Hepatocyte (in vitro differentiated cells): ENCODE measurements around the gene CCDC148. TPM values are rescaled to one million over a fixed set of nuclear protein-coding genes. Genes with fewer than 3 reads are reported as not detected.

Experiments used
- DNase-seq: peaks from one replicate; pipeline ENCODE4 v3.0.0-alpha.2; 2016; ENCODE audit warnings: low spot score
- H2AFZ ChIP-seq: fragments of 200-600 bp; sonication (generic); 2 replicates; pipeline ENCODE4 v1.6.0; 2016; ENCODE audit warnings: antibody characterized with exemption, mild to moderate bottlenecking
- H3K27ac ChIP-seq: fragments of 200-600 bp; sonication (generic); 2 replicates; pipeline ENCODE4 v1.5.1; 2016; ENCODE audit warnings: mild to moderate bottlenecking
- H3K27me3 ChIP-seq: fragments of 200-600 bp; sonication (generic); 2 replicates; pipeline ENCODE4 v1.6.1; 2016
- H3K36me3 ChIP-seq: fragments of 200-600 bp; sonication (generic); replicated peaks from 2 replicates; pipeline ENCODE4 v1.5.1; 2016; ENCODE audit warnings: low read depth; ENCODE audit not compliant: insufficient read depth
- H3K4me1 ChIP-seq: fragments of 200-600 bp; sonication (generic); 2 replicates; pipeline ENCODE4 v1.5.1; 2016; ENCODE audit warnings: mild to moderate bottlenecking, moderate library complexity; ENCODE audit not compliant: insufficient read depth
- H3K4me2 ChIP-seq: fragments of 200-600 bp; sonication (generic); 2 replicates; pipeline ENCODE4 v1.6.0; 2016
- H3K4me3 ChIP-seq: fragments of 200-600 bp; sonication (generic); 2 replicates; pipeline ENCODE4 v1.5.1; 2016; ENCODE audit warnings: mild to moderate bottlenecking
- H3K79me2 ChIP-seq: fragments of 200-600 bp; sonication (generic); 2 replicates; pipeline ENCODE4 v1.6.0; 2017; ENCODE audit warnings: mild to moderate bottlenecking
- H3K9me2 ChIP-seq: fragments of 200-600 bp; sonication (generic); replicated peaks from 2 replicates; pipeline ENCODE4 v1.6.0; 2017; ENCODE audit warnings: mild to moderate bottlenecking; ENCODE audit not compliant: insufficient read depth
- H3K9me3 ChIP-seq: fragments of 200-600 bp; sonication (generic); 2 replicates; pipeline ENCODE4 v1.5.1; 2016; ENCODE audit warnings: low read depth, mild to moderate bottlenecking
- H4K20me1 ChIP-seq: fragments of 200-600 bp; sonication (generic); 2 replicates; pipeline ENCODE4 v1.6.0; 2016; ENCODE audit warnings: mild to moderate bottlenecking; ENCODE audit not compliant: insufficient read depth, poor library complexity, severe bottlenecking
- CTCF ChIP-seq: fragments of 200-600 bp; sonication (generic); IDR thresholded peaks from 2 replicates; pipeline ENCODE4 v1.5.1; 2016; ENCODE audit warnings: antibody characterized with exemption, mild to moderate bottlenecking; ENCODE audit not compliant: poor library complexity
- EZH2 ChIP-seq: fragments of 200-600 bp; sonication (generic); IDR thresholded peaks from 2 replicates; pipeline ENCODE4 v1.6.1; 2016; ENCODE audit warnings: antibody characterized with exemption, mild to moderate bottlenecking, borderline replicate concordance
- EZH2phosphoT487 ChIP-seq: fragments of 200-600 bp; sonication (generic); IDR thresholded peaks from one replicate; pipeline ENCODE4 v1.6.1; 2018; ENCODE audit warnings: antibody characterized with exemption, mild to moderate bottlenecking, low read depth, moderate library complexity; ENCODE audit not compliant: unreplicated experiment, severe bottlenecking
- WGBS: methylation state at CpG from one replicate; pipeline ENCODE4 v1.1.6; 2016; ENCODE audit warnings: low lambda C conversion rate; ENCODE audit errors: missing lambda C conversion rate; 5-methylcytosine and 5-hydroxymethylcytosine counted together
- polyA plus RNA-seq: library from polyadenylated mRNA; unstranded; fragments of >200 nt; fragmentation: Nextera tagmentation; extraction: Ambion mirVana; gene quantifications from 2 replicates; pipeline ENCODE4 v1.2.1, GENCODE V29; 2016
- total RNA-seq: library from RNA; depleted of rRNA; stranded (reverse); fragments of >200 nt; gene quantifications from 2 replicates; pipeline ENCODE4 v1.2.3, GENCODE V29; 2014

Gene CCDC148
- total and polyA plus RNA-seq, 2 experiments from 2014 or later, result 0.62 to 2.2 TPM

- DNase-seq, result no peak
- 91% methylated on average over 2 of the region's 2 CpGs for whole genome bisulfite sequencing
Measured at GRCh38 chr2:158305501-158305900, 151.1 kb downstream of the CCDC148 start.

GRCh38 chr2:158300394-158300793 is 156.2 kb downstream of the CCDC148 start:
- Histone ChIP-seq H3K27me3 (no peaks in the 10 kb centered on the region), H4K20me1 (no peaks in the 10 kb centered on the region), H3K36me3 (no peaks in the 10 kb centered on the region), H3K9me3 (no peaks in the 10 kb centered on the region), H3K9me2 (no peaks in the 10 kb centered on the region), H3K4me2 (no peak overlapping the region), H2AFZ (no peak overlapping the region), H3K79me2 (no peaks in the 10 kb centered on the region), H3K4me3 (no peak overlapping the region), H3K4me1 (no peaks in the 10 kb centered on the region), H3K27ac (no peak overlapping the region)
- no peak for DNase-seq
- TF ChIP-seq EZH2 (no peak), CTCF (no peak), EZH2phosphoT487 (no peak)
- WGBS, result 83% methylated on average over 2 of the region's 2 CpGs

More at GRCh38 chr2:158305501-158305900, 151.1 kb downstream of the CCDC148 start:
- Histone ChIP-seq H3K79me2 (no peaks in the 10 kb centered on the region), H3K9me3 (no peaks in the 10 kb centered on the region), H2AFZ (no peak overlapping the region), H3K27ac (no peak overlapping the region), H3K27me3 (no peaks in the 10 kb centered on the region), H3K36me3 (no peaks in the 10 kb centered on the region), H3K4me2 (no peak overlapping the region), H3K9me2 (no peaks in the 10 kb centered on the region), H3K4me1 (no peaks in the 10 kb centered on the region), H3K4me3 (no peak overlapping the region), H4K20me1 (no peaks in the 10 kb centered on the region)
- TF ChIP-seq CTCF (no peak), EZH2phosphoT487 (no peak), EZH2 (no peak)

GRCh38 chr2:158297606-158298005 is 158.9 kb downstream of the CCDC148 start:
- Histone ChIP-seq H3K4me1 (no peaks in the 10 kb centered on the region), H3K36me3 (no peaks in the 10 kb centered on the region), H3K27me3 (no peaks in the 10 kb centered on the region), H3K4me3 (no peak overlapping the region), H4K20me1 (no peaks in the 10 kb centered on the region), H3K79me2 (no peaks in the 10 kb centered on the region), H2AFZ (no peak overlapping the region), H3K9me3 (no peaks in the 10 kb centered on the region), H3K27ac (no peak overlapping the region), H3K4me2 (no peak overlapping the region), H3K9me2 (no peaks in the 10 kb centered on the region)
- WGBS, result 82% methylated on average over 1 of the region's 1 CpG
- no peak for TF ChIP-seq EZH2phosphoT487
- TF ChIP-seq EZH2, result no peak
- no peak for TF ChIP-seq CTCF
- no peak for DNase-seq

GRCh38 chr2:158297120-158297519 is 159.4 kb downstream of the CCDC148 start:
- Histone ChIP-seq H3K79me2 (no peaks in the 10 kb centered on the region), H3K27ac (no peak overlapping the region), H2AFZ (no peak overlapping the region), H3K4me1 (no peaks in the 10 kb centered on the region), H3K9me2 (no peaks in the 10 kb centered on the region), H3K36me3 (no peaks in the 10 kb centered on the region), H3K9me3 (no peaks in the 10 kb centered on the region), H4K20me1 (no peaks in the 10 kb centered on the region), H3K4me2 (no peak overlapping the region), H3K4me3 (no peak overlapping the region), H3K27me3 (no peaks in the 10 kb centered on the region)
- 71% methylated on average over 2 of the region's 2 CpGs for WGBS
- no peak for DNase-seq
- TF ChIP-seq CTCF, result no peak
- no peak for TF ChIP-seq EZH2phosphoT487
- no peak for TF ChIP-seq EZH2
